ENCODE measurements around the gene SLC5A5. TPM values are rescaled to one million over a fixed set of nuclear protein-coding genes. Genes with fewer than 3 reads are reported as not detected.
"Not testable (repeated sequence)": the region's sequence is repeated elsewhere in the genome, so short reads cannot be mapped to it uniquely, and the experiment has no call there.

The SLC5A5 gene
- polyA plus RNA-seq, 4 donors: 0.04 to 0.06 (median 0.05) TPM; not detected in 1

GRCh38 chr19:17915940-17916593, 44.3 kb downstream of the SLC5A5 start:
- no peak for DNase-seq (ENCODE audit: low read depth in 4 of 4, low spot score in 3 of 4)

GRCh38 chr19:17918151-17918550, 46.4 kb downstream of the SLC5A5 start:
- not testable (repeated sequence) for DNase-seq (ENCODE audit: low read depth in 4 of 4, low spot score in 3 of 4)

GRCh38 chr19:17919122-17919521, 47.4 kb downstream of the SLC5A5 start:
- DNase-seq (ENCODE audit: low read depth in 4 of 4, low spot score in 3 of 4): not testable (repeated sequence)

DNA sequence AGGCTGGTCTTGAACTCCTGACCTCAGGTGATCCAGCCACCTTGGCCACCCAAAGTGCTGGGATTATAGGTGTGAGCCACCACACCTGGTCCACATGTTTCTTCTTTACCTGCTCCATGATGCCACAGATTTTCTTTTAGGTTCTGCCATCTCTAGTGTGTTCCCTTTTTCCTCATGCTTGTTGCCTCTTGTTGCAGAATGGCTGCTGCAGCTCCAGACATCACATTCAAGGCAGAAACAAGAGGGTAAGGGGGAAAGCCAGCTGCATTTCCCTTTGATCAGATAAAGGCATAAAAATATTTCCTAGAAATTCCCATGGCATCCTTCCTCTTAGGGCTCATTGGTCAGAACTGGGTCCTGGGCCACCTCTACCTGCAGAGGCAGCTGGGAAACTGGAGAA, 48.8 kb downstream of the SLC5A5 start:
- no peak for DNase-seq (ENCODE audit: low read depth in 4 of 4, low spot score in 3 of 4)

GRCh38 chr19:17922138-17922537, 50.4 kb downstream of the SLC5A5 start:
- no peak for DNase-seq (ENCODE audit: low read depth in 4 of 4, low spot score in 3 of 4)

DNA sequence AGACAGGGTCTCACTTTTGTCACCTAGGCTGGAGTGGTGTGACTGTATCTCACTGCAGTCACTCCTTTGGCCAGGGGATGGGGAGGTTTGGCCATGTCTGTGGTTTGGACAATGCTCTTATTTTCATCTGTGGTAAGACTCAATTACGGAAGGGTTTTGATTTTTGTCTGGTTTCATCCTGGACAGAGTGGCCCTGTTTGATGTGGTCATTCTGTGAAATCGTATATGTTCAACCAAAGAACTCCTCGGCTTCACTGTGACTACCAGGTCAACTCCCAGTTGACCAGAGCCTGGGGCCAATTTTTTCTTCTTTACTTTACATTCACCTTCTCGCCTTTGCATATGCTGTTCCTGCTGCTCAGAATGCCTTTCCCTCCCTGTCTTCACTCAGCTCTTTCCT, 54.3 kb downstream of the SLC5A5 start:
- no peak for DNase-seq (ENCODE audit: low read depth in 4 of 4, low spot score in 3 of 4)

- DNase-seq (ENCODE audit: low read depth in 4 of 4, low spot score in 3 of 4): no peak
Observed at GRCh38 chr19:17929056-17929455, 57.3 kb downstream of the SLC5A5 start.

GRCh38 chr19:17931532-17932191, 59.9 kb downstream of the SLC5A5 start:
- peak in 1 of 4 donors; percentile 13 for DNase-seq (ENCODE audit: low read depth in 4 of 4, low spot score in 3 of 4)

DNA sequence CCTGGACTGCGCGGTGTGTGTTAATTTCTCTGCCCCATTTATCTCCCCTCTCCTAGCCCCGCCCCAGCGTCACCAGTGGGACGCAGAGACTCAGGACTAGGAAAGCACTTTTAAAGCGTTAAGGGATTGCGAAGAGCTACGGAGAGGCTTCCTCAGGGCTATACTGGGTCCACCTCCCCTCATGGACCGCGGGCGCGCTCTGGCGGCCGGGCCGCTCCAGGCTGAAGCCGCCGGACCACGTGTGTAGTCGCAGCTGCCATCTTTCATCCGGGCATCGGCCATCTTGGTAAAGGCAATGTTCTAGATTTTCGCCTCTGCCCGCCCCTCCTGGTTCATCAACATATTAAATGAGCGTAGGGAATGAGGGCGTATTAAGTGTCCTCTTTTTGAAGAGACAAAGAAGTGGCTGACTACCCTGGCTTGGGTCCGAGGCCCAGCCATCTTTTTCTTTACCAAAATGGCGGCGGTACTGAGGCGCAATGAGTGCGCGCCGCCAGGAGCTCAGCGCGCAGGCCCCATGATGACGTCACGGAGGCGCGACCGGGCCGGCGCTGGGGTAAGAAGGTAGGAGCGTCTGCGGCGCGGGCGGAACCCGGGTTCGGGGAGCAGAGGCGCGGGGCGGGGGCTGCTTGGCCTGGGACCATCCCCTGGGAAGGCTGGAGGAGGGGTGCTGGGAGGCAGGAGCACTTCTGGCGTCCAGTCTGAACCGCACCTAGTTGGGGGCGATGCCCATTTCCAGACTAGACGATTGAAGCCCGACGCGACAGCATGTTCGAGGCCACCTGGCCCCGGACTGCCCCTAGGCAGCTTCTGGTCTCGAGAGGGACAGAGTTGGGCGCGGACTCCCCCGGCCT, 61.0 kb downstream of the SLC5A5 start, which contains the start of gene CCDC124:
TSS of gene CCDC124 (plus strand) at position 531 of the 854 bp plus-strand sequence. CDS start 3,406 bp downstream, outside the sequence.
- peak; percentile 81 to 87 (median 85) for DNase-seq (ENCODE audit: low read depth in 4 of 4, low spot score in 3 of 4)

GRCh38 chr19:17933414-17934129, 61.8 kb downstream of the SLC5A5 start:
- no peak for DNase-seq (ENCODE audit: low read depth in 4 of 4, low spot score in 3 of 4)

DNA sequence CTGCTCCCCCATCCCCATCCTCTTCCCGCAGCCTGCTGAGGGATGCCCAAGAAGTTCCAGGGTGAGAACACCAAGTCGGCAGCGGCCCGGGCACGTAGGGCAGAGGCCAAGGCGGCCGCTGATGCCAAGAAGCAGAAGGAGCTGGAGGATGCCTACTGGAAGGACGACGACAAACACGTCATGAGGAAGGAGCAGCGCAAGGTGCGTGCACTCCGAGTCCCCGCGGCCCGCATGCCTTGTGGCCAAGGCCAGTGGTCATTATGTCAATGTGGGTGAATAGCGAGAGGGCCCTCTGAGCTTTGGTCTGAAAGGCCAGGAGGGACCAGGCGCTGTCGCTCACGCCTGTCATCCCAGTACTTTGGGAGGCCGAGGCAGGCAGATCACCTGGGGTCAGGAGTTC, 64.6 kb downstream of the SLC5A5 start:
- no peak for DNase-seq (ENCODE audit: low read depth in 4 of 4, low spot score in 3 of 4)

- DNase-seq (ENCODE audit: low read depth in 4 of 4, low spot score in 3 of 4): no peak
Observed at GRCh38 chr19:17937371-17937900, 65.7 kb downstream of the SLC5A5 start.

DNA sequence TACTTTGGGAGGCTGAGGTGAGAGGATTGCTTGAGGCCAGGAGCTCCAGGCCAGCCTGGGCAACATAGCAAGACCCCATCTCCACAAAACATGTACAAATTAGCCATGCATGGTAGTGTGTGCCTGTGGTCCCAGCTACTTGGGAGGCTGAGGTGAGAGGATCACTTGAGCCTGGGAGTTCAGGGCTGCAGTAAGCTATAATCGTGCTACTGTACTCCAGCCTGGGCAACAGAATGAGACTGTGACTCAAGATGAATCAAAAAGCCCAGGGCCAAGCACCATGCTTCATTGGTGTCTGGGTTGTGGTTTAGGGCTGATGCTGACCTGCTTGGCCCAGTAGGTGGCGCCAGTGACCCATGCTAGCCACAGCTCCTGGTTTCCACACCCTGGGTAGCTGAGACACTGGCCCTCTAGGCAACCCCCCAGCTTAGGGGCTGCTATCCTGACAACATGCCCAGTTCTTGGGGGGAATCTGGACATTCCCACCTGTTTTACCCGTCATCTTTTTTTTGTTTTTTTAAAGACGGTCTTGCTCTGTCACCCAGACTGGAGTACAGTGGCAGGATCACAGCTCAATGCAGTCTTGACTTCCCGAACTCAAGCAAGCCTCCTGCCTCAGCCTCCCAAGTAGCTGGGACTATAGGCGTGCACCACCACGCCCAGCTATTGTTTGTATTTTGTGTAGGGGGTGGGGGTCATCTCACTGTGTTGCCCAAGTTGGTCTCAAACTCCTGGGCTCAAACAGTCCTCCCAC, 66.5 kb downstream of the SLC5A5 start:
- DNase-seq (ENCODE audit: low read depth in 4 of 4, low spot score in 3 of 4): peak in 1 of 4 donors; percentile 67

DNA sequence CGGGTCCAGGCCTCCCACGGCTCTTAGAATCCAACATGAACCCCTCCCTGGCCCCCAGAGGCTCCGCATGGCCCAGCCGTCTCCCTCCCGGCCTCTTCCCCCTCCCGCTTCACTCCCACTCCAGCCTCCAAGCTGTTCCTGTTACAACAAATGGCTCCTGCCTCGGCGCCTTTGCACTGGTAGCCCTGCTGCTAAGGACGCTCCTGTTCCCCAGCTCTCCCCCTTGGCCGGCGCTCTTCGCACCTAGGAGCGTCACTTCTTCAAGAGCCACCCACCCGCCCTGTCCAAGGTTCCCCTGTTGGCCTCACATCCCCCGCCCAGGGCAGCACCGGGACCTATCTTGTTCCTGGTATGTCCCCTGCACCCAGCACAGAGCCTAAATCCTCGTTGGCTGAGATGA, 70.4 kb downstream of the SLC5A5 start:
- no peak for DNase-seq (ENCODE audit: low read depth in 4 of 4, low spot score in 3 of 4)

GRCh38 chr19:17942582-17943273, 71.0 kb downstream of the SLC5A5 start:
- DNase-seq (ENCODE audit: low read depth in 4 of 4, low spot score in 3 of 4): no peak

DNA sequence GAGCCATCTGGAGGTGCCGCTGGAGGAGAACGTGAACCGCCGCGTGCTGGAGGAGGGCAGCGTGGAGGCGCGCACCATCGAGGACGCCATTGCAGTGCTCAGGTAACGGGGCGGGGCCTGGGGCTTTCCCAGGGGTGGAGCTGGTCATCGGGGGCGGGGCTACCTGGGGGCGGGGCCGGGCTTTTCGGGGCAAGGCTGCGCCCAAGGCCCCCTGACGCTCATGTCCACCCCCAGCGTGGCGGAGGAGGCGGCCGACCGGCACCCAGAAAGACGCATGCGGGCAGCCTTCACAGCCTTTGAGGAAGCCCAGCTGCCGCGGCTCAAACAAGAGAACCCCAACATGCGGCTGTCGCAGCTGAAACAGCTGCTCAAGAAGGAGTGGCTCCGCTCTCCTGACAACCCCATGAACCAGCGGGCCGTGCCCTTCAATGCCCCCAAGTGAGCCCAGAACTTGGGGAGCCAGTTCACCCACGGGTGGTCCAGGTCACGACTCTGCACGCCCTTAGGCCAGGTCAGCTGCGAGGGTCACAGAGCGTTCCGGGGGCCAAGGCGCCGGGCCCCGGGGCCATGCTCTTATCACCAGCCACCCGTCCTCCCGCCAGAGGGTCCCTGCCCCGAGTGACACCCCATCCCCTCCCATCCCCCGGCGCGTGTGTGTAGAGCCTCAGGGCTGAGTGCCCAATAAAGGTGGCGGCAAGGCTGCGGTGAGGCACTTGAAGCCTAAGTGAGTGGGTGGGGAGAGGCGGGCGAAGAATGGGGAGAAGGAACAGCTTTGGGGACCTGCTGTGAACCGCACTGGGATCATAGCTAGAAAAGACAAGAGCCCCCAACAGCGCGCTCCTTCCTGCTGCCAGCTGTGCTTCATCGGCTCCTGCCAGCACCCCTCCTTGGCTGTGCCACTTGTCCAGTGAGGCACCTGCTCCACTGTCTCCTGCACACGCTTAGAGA, 71.8 kb downstream of the SLC5A5 start:
- DNase-seq (ENCODE audit: low read depth in 4 of 4, low spot score in 3 of 4): no peak

DNA sequence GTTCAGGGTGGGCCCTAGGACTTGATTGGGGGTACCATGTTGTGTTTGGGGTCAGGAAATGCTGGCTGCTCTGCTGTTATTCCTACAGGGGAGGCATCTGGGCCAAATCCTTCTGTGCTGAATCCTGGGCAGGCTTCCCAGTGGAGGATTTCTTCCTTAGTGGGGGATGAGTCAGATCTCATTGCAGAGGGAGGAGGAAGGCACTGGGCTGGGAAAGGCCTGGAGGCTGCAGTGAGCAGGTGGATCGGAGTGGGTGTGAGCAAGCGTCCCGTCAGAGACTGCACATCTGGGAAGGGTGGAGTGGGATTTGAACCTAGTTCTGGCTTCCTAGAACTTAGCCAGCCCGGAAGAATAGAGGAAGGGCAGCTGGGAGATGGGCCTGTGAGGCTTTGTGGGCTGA, 72.6 kb downstream of the SLC5A5 start:
- DNase-seq (ENCODE audit: low read depth in 4 of 4, low spot score in 3 of 4): no peak

Data from right renal pelvis (tissue), 4 donors.